HTERT RPE-1 (cell line): ENCODE data around the gene ENC1.
"Not testable (repeated sequence)": the region's sequence is repeated elsewhere in the genome, so short reads cannot be mapped to it uniquely, and the experiment has no call there.

ENCODE experiments used
- in situ Hi-C: fragments of 300-500 bp; cut with MboI; formaldehyde crosslinking; loops from 4 replicates; pipeline ENCODE4 v1.14.3; 2020; ENCODE audit warnings: low sequenced_read_pairs

The ENC1 gene, protein sequence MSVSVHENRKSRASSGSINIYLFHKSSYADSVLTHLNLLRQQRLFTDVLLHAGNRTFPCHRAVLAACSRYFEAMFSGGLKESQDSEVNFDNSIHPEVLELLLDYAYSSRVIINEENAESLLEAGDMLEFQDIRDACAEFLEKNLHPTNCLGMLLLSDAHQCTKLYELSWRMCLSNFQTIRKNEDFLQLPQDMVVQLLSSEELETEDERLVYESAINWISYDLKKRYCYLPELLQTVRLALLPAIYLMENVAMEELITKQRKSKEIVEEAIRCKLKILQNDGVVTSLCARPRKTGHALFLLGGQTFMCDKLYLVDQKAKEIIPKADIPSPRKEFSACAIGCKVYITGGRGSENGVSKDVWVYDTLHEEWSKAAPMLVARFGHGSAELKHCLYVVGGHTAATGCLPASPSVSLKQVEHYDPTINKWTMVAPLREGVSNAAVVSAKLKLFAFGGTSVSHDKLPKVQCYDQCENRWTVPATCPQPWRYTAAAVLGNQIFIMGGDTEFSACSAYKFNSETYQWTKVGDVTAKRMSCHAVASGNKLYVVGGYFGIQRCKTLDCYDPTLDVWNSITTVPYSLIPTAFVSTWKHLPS

DNA sequence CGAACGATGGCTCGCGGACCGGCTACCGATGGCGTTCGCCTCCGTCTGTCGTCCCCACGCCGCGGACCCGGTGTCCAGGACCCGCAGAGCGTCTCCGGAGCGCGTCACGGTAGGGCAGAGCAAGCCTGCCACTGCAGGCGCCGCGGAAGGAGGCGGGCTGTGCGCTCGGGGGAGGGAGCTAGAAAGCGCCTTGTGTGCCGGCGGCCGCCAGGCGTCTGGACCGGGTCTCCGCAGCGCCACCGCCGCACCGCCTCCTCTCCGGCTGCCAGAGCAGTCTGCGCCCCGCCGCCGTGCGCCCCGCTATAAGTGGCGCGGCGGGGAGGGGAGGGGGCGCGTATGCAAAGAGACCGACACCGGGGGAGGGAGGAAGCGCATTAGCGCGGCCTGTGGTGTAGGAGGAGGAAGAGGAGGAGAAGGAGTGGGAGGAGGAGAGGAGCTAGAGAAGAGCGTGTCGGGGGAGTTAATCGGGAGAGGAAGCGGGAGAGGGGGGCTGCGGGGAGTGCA, at the start of gene ENC1:
ENC1 (minus strand) TSS at position 279 of the 504 bp plus-strand sequence. CDS start 4,243 bp downstream, outside the sequence.
- in situ Hi-C loops, result no loop called here

- in situ Hi-C loops, result no loop called here
Observed at GRCh38 chr5:74686962-74687751, 46.6 kb upstream of the ENC1 start.

- in situ Hi-C loops, result no loop called here
Observed at GRCh38 chr5:74685979-74686631, 45.6 kb upstream of the ENC1 start.

- in situ Hi-C loops, result no loop called here
Observed at GRCh38 chr5:74684900-74685851, 44.6 kb upstream of the ENC1 start, which contains the start of gene HEXB. Gene HEXB, plus strand, starts transcription at chr5:74685233. Its CDS starts 28 bp downstream, at chr5:74685261.

- in situ Hi-C loops, result no loop called here
Observed at GRCh38 chr5:74679966-74680365, 39.4 kb upstream of the ENC1 start.

- in situ Hi-C loops, result not testable (repeated sequence)
Observed at GRCh38 chr5:74679300-74679699, 38.8 kb upstream of the ENC1 start.

DNA sequence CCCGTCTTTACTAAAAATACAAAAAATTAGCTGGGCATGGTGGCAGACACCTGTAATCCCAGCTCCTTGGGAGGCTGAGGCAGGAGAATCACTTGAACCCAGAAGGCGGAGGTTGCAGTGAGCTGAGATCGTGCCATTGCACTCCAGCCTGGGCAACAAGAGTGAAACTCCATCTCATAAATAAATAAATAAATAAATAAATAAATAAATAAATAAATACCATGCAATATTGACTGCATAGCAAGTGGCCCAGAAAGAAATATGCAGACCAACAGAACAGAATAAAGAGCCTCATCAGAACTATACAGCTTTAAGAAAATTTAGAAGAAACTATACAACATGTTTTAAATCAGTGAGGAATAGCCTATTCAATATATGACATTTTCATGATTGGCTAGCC, 37.6 kb upstream of the ENC1 start:
- in situ Hi-C loops, result not testable (repeated sequence)

- in situ Hi-C loops, result not testable (repeated sequence)
Observed at GRCh38 chr5:74676466-74676865, 35.9 kb upstream of the ENC1 start.

GRCh38 chr5:74673011-74673790, 32.7 kb upstream of the ENC1 start:
- in situ Hi-C loops, result no loop called here

- in situ Hi-C loops, result no loop called here
Observed at GRCh38 chr5:74672215-74672877, 31.8 kb upstream of the ENC1 start.

DNA sequence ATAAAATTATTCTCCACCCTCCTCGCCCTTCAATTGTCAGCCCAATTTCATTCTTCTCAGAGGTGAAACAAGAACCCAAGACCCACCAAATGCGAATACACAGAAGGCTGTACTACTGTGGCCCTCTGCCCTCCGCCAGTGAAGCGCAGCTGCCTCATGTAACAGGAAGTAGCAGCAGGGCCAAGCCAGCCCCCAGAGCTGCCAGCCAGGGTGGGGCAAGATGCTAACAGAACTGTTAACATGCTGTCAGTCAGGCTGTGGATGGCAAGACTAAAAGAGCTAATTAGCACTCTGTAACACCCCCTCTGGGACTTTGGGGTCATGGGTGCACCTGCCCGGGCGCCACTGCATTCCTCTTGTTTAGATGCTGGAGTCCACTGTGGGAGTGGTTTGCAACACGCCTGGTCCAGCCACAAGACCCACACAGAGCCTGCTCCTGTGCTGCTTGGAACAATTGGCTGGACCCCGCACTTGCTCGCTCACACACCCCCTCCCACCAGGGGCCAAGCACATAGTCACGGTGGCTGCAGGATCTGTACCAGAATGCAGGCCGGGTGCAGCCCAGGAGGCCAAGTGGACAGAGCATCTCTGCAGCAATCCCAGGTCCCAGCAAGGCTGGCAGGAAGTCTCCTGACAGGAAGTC, 30.0 kb upstream of the ENC1 start:
- in situ Hi-C loops, result no loop called here

- in situ Hi-C loops, result no loop called here
Observed at GRCh38 chr5:74669821-74670220, 29.3 kb upstream of the ENC1 start.

DNA sequence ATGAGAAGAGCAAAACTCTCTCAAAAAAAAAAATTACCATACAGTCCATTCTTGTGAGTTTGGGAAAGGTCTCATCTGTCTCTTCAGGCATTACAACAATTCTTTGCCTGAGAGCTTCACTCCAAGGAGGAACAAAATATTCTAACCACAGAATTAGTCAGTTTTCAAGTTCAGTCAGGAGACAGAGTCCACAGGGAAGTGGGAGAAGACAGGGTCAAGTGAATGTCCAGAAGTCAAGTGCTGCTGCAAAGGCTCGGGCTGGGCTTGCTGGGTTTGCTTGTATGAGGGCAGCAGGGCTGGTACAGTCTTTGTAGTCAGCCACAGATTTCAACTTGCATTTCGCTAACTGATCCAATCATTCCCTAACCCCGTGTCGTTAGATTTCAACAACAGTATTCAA, 26.9 kb upstream of the ENC1 start:
- in situ Hi-C loops, result no loop called here

DNA sequence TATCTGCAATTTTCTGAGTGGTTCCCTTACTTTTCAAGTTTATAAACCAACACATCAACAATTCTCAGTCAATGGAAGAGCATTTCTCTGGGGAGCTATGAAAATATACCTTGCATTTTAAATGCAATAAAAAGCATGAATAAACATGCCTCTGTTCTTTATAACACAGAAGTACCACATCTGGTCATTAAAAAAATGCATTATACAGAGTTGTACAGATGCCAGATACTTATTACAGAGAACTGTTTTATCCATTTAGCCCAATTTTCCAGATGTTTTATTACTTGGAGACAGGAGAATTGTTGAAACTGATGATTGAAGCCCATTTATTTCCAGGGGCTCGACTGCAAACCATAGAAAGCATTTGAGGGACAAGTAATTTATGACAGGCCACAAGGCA, 25.3 kb upstream of the ENC1 start:
- in situ Hi-C loops, result no loop called here

DNA sequence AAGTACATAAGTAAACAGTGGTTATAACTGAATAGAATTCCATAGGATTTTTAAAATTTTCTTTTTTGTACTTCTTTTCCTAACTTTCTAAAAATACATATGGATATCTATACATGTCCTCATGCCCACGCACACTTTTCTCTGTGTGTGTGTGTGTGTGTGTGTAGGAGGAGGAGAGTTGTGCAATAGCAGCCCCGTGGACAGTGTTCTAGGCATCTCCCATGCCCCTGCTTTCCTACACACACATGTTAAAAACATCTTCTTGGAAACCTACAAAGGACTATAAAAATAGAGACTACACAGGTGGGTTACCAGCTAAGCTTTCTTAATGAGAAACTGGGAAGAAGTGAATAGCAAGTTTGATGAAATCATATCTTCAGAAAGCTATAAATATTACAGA, 24.7 kb upstream of the ENC1 start:
- in situ Hi-C loops, result no loop called here

GRCh38 chr5:74664551-74664950, 24.0 kb upstream of the ENC1 start:
- in situ Hi-C loops, result no loop called here

GRCh38 chr5:74660873-74661272, 20.3 kb upstream of the ENC1 start:
- in situ Hi-C loops, result no loop called here

DNA sequence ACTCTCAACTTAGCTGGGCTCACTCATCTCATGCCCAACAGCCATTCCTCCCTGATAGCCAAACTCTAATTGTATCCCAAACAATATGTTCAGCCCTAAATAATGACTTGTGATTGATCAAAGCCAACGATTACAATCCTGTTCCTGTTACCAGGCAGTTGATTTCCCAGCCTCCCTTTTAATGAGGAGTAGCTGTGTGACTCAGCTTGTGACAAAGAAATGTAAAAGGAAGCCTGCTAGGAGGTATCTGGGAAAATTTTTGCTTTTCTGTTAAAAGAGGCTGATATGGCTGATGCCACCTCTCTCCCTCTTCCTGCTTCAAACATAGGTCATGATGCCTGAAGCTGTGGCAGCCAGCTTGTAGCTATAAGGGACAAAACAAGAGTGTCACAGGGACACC, 19.6 kb upstream of the ENC1 start:
- in situ Hi-C loops, result no loop called here
